Measurements from ENCODE around the gene BTNL9.

Gene BTNL9

DNA sequence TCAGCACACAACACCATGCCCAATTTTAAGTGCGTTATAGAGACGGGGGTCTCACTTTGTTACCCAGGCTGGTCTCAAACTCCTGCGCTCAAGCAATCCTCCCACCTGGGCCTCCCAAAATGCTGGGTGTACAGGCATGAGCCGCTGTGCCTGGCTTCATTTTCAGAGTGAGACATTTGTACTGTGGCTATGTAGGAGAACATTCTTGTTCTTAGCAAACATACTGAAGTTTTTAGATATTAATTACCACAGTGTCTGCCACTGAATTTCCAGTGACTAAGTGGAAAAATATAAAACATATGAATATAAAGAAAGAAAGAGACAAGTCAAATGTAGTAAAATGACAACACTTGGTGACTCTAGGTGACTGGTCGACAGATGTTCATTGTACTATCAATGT is 20.9 kb downstream of the BTNL9 start:
- DNase-seq (ENCODE audit: low spot score) = no peak
- Mint-ChIP-seq H3K27me3 (ENCODE audit: low read depth) (peaks cover 65% of the 10 kb centered on the region), H3K36me3 (ENCODE audit: low read depth) (no peaks in the 10 kb centered on the region), H3K4me1 (ENCODE audit: low read depth) (peaks cover 2% of the 10 kb centered on the region), H3K27ac (no peak overlapping the region), H3K9me3 (no peaks in the 10 kb centered on the region), H3K4me3 (no peak overlapping the region)

DNA sequence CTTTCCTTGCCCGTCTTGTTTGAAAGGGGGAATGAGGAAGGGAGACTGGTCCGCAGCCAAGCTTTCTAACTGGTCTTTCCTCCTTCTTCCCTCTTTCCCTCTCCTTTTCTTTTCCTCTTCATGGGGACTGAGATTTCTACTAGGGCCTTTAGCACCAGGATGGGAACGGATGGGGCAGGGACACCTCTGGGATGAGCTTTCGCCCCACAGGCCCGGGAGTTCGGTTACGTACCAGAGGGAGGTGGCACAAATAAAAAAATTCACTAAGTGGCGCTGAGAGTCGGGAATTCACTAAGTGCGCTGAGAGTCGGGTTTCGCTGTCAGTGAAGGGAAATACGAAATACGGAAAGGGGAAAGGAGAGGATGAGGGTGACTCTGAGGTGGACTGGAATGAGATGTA is 21.6 kb downstream of the BTNL9 start:
- H3K4me3 Mint-ChIP-seq = no peak overlapping the region
- no peak overlapping the region for H3K27ac Mint-ChIP-seq
- peaks cover 62% of the 10 kb centered on the region for H3K27me3 Mint-ChIP-seq (ENCODE audit: low read depth)
- DNase-seq (ENCODE audit: low spot score) = no peak
- no peaks in the 10 kb centered on the region for H3K9me3 Mint-ChIP-seq
- peaks cover 2% of the 10 kb centered on the region for H3K4me1 Mint-ChIP-seq (ENCODE audit: low read depth)
- H3K36me3 Mint-ChIP-seq (ENCODE audit: low read depth) = no peaks in the 10 kb centered on the region

DNA sequence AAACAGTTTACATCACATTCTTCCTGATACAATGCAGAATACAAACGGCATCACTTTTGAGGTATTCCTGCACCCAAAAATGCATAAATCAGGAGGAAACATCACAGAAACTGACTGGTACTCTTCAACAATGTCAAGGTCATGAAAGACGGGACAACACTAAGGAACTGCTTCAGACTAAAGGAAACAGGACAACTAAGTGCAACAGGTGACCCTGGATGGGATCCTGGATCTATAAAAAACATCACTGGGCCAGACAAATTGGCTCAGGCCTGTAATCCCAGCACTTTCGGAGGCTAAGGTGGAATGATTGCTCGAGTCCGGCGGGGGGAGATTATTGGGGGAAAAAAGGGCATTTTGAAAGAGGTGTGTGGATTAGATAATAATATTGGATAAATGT is 22.6 kb downstream of the BTNL9 start:
- H3K27me3 Mint-ChIP-seq (ENCODE audit: low read depth) = peaks cover 59% of the 10 kb centered on the region
- no peaks in the 10 kb centered on the region for H3K9me3 Mint-ChIP-seq

DNA sequence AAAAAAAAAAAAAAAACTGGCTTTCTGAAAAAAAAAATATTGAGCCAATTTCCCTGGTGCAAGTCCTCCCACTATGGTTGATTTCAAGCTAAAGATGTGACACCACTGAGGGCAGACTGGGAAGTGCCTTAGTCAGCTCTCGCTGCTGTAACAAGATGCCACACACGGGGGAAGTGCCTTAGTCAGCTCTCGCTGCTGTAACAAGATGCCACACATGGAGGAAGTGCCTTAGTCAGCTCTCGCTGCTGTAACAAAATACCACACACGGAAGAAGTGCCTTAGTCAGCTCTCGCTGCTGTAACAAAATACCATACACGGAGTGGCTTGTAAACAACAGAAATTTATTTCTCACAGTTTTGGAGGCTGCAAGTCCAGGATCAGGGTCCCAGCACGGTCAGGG is 23.4 kb downstream of the BTNL9 start:
- no peaks in the 10 kb centered on the region for H3K36me3 Mint-ChIP-seq (ENCODE audit: low read depth)
- no peaks in the 10 kb centered on the region for H3K9me3 Mint-ChIP-seq
- H3K4me1 Mint-ChIP-seq (ENCODE audit: low read depth) = peaks cover 2% of the 10 kb centered on the region
- H3K27me3 Mint-ChIP-seq (ENCODE audit: low read depth) = peaks cover 58% of the 10 kb centered on the region
- H3K27ac Mint-ChIP-seq = no peak overlapping the region
- DNase-seq (ENCODE audit: low spot score) = no peak
- no peak overlapping the region for H3K4me3 Mint-ChIP-seq

More for the DNA sequence above, 22.6 kb downstream of the BTNL9 start:
- DNase-seq (ENCODE audit: low spot score) = no peak
- H3K36me3 Mint-ChIP-seq (ENCODE audit: low read depth) = no peaks in the 10 kb centered on the region
- H3K4me1 Mint-ChIP-seq (ENCODE audit: low read depth) = peaks cover 2% of the 10 kb centered on the region
- H3K4me3 Mint-ChIP-seq = no peak overlapping the region
- H3K27ac Mint-ChIP-seq = no peak overlapping the region

DNA sequence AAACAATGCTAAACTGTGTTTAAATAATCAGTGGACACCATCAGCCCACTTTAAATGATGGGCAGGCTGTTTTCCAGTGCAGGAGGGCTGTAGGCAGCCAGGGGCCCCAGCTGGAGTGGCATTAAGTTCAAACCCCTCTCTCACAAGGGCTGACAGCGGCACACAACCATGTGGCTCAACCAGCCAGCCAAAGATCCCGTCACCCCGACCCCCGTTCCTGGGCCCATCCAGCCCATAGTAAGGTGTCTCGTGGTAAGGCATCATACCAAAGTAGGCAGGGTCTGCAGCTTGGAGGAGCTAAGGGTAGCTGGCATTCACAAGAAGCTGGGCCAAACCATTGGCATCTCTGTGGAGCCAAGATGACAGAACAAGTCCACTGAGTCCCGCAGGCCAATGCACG is 24.9 kb downstream of the BTNL9 start:
- no peak for DNase-seq (ENCODE audit: low spot score)
- H3K27ac Mint-ChIP-seq = no peak overlapping the region
- H3K4me1 Mint-ChIP-seq (ENCODE audit: low read depth) = no peaks in the 10 kb centered on the region
- H3K4me3 Mint-ChIP-seq = no peak overlapping the region
- no peaks in the 10 kb centered on the region for H3K36me3 Mint-ChIP-seq (ENCODE audit: low read depth)
- no peaks in the 10 kb centered on the region for H3K9me3 Mint-ChIP-seq
- H3K27me3 Mint-ChIP-seq (ENCODE audit: low read depth) = peaks cover 62% of the 10 kb centered on the region

DNA sequence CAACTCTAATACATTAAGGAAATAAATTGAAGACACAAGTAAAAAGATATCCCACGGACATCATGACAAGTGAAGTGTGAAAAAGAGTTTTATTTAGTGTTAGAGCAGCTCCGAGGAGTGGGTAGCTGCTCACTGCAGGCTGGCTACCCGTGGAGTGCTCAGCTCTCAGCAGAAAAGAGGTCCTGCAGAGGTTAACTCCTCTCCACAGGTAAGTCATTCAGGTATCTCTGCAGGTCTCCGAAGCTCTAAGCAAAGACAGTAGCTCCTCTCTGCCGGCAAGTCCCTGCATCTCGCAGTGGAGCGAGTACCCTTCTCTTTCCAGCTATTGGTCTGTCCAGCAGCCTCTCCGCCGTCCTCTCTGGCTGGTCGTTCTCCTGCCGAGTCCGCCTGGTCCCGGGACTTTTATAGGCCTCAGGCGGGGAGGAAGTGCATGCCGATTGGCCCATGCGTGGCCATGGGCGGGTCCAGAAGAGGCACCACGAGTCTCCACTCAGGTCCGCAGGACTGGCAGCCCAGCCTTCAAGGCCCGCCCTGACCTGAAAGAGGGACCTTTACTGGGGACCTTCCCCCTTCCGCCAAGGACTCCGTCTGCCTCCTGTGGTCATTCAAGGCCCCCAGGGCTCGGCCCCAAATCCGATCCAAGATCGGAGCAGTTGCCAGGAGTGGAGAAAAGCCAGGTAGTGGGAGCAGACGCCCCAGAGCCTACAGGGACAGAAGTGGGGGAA is 29.9 kb downstream of the BTNL9 start:
- no peaks in the 10 kb centered on the region for H3K4me1 Mint-ChIP-seq (ENCODE audit: low read depth)
- H3K4me3 Mint-ChIP-seq = no peak overlapping the region
- peaks cover 36% of the 10 kb centered on the region for H3K27me3 Mint-ChIP-seq (ENCODE audit: low read depth)
- H3K36me3 Mint-ChIP-seq (ENCODE audit: low read depth) = no peaks in the 10 kb centered on the region
- no peak overlapping the region for H3K27ac Mint-ChIP-seq
- DNase-seq (ENCODE audit: low spot score) = no peak
- H3K9me3 Mint-ChIP-seq = no peaks in the 10 kb centered on the region

DNA sequence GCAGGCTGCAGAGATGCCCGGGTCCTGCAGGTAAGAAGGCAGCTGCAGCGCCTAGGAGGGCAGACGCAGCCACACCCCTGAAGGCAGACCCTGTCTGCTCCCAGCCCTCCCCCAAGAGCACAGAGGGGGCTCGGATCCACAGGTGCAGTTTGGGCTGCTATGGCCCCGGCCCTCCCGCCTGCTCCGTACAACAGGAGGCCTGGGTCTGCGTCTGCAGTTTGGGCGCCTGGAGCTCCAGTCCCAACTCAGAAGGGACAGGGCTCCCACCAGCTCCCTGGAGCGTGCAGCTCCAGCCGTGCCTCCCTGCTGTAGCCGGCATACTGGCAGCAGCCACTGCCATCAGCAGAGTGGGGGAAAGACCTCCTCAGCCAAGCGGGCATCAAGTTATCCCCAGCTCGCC is 30.5 kb downstream of the BTNL9 start:
- no peak for DNase-seq (ENCODE audit: low spot score)
- Mint-ChIP-seq H3K27me3 (ENCODE audit: low read depth) (peaks cover 39% of the 10 kb centered on the region), H3K27ac (no peak overlapping the region), H3K4me1 (ENCODE audit: low read depth) (no peaks in the 10 kb centered on the region), H3K9me3 (no peaks in the 10 kb centered on the region), H3K36me3 (ENCODE audit: low read depth) (no peaks in the 10 kb centered on the region), H3K4me3 (no peak overlapping the region)

DNA sequence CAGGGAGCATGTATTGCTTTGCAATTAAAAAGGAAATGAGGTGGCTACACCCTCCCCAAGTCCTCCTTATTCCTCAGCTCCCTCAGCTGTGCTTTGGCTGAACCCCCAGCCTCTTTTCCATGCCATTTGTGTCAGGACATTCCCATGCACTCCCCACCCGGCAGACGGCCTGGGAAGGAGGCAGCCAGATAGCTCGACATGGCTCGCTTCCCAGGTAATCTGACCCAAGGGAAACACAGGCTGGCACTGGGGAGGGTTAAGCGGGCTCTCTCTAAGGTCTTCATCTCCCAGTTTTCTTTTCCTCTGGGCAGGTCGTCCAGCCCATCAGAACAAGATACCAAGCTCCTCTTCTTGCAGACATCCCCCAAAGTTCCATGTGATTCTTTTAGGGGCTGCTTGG is 31.2 kb downstream of the BTNL9 start:
- no peaks in the 10 kb centered on the region for H3K36me3 Mint-ChIP-seq (ENCODE audit: low read depth)
- no peak for DNase-seq (ENCODE audit: low spot score)
- peaks cover 36% of the 10 kb centered on the region for H3K27me3 Mint-ChIP-seq (ENCODE audit: low read depth)
- no peaks in the 10 kb centered on the region for H3K9me3 Mint-ChIP-seq
- no peaks in the 10 kb centered on the region for H3K4me1 Mint-ChIP-seq (ENCODE audit: low read depth)
- H3K4me3 Mint-ChIP-seq = no peak overlapping the region
- no peak overlapping the region for H3K27ac Mint-ChIP-seq

DNA sequence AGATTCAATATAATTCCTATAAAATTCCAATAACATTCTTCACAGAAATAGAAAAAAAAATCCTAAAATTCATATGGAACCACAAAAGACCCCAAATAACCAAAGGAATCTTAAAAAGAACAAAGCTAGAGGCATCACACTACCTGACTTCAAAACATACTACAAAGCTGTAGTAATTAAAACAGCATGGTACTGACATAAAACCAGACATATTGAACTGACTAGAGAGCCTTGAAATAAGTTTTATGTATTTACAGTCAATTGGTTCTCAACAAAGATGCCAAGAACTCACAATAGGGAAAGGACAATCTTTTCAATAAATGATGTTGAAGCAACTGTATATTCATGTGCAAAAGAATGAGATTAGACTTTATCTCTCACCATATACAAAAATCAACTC is 36.9 kb downstream of the BTNL9 start:
- Mint-ChIP-seq H3K36me3 (ENCODE audit: low read depth) (no peaks in the 10 kb centered on the region), H3K9me3 (no peaks in the 10 kb centered on the region), H3K27me3 (ENCODE audit: low read depth) (peaks cover 14% of the 10 kb centered on the region), H3K4me1 (ENCODE audit: low read depth) (no peaks in the 10 kb centered on the region), H3K27ac (no peak overlapping the region), H3K4me3 (no peak overlapping the region)
- no peak for DNase-seq (ENCODE audit: low spot score)

DNA sequence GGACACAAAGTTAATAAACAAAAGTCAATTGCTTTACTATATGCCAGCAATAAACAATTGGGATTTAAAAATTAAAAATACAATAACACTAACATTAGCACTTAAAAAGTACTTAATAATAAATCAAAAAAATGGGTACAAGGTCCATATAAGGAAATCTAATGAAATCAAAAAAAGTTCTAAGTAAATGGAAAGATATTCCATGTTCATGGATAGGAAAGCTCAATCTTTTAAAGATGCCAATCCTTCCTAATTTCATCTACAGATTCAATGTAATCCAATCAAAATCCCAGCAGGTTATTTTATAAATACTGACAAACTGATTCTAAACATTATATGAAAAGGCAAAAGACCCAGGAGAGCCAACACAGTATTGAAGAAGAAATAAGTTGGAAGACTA is 41.9 kb downstream of the BTNL9 start:
- DNase-seq (ENCODE audit: low spot score) = no peak
- H3K9me3 Mint-ChIP-seq = no peaks in the 10 kb centered on the region
- no peaks in the 10 kb centered on the region for H3K4me1 Mint-ChIP-seq (ENCODE audit: low read depth)

DNA sequence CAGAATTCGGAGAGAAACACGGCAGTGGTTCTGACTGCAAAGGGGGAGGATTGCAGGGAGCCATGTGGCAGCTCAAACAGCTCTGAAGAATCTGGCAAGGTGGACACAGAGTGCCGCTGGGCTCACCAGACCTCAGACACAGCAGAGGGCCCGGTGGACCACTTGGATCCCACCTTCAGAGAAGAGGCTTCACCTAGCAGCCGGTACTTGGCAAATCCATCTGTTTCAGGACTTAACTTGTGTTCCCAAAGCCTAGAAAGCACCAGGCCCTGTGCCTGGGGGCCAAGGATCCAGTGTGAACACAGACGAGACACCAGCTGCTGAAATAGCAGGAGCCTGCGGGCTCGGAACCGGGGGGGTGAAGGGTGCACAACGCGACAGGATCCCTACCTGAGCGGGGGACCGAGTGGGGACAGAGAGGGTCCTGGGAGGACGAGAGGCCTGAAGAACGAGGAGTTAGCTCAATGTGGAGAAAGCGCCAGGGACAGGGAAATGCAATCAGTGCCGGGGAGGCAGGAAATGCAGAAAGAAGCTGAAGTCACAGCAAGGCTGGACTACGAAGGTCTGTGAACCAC is 44.6 kb downstream of the BTNL9 start:
- Mint-ChIP-seq H3K27ac (no peak overlapping the region), H3K27me3 (ENCODE audit: low read depth) (peaks cover 32% of the 10 kb centered on the region), H3K36me3 (ENCODE audit: low read depth) (no peaks in the 10 kb centered on the region), H3K4me3 (no peak overlapping the region), H3K9me3 (no peaks in the 10 kb centered on the region), H3K4me1 (ENCODE audit: low read depth) (no peaks in the 10 kb centered on the region)
- no peak for DNase-seq (ENCODE audit: low spot score)

More for the DNA sequence above, 41.9 kb downstream of the BTNL9 start:
- Mint-ChIP-seq H3K27ac (no peak overlapping the region), H3K4me3 (no peak overlapping the region), H3K27me3 (ENCODE audit: low read depth) (peaks cover 35% of the 10 kb centered on the region), H3K36me3 (ENCODE audit: low read depth) (no peaks in the 10 kb centered on the region)

DNA sequence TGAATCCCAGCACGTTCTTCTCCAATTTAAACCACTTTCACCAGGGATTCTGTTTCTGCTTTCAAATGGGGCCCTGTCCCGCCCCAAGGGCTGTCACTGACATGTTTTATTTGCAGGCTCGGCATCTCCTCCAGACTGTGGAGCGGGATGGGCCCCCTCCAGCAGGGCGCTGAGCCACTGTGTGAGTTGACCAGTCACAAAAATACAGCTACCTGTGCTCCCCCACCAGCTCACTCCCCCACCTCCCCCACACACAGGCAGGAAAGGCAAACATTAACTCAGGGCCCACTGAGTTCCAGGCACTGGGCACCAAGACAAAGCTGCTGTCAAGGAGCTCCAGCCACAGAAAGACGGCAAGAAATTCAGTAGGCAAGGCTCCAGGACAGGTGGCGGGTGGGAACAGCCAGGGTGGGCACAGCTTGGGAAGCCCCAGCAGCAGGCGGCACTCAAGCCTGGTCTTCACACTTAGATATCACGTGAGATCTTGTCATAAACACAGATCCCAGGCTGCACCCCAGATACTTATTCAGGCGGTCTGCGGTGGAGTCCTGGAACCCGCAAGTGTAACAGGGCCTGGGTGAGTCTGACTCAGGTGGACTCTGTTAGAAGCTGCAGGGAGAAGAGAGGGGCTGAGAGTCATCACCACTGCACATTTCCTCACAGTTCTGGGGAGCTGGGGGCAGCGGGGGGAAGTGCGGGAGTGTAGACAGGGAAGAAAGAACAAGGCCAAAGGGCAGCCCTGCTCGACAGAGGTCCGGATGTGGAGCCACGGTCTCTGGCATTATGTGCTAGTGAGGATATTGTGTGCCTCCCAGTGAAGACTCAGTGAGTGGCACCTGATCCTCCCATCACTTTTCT is 46.2 kb downstream of the BTNL9 start:
- Mint-ChIP-seq H3K4me3 (no peak overlapping the region), H3K27me3 (ENCODE audit: low read depth) (peaks cover 27% of the 10 kb centered on the region), H3K9me3 (no peaks in the 10 kb centered on the region), H3K36me3 (ENCODE audit: low read depth) (no peaks in the 10 kb centered on the region), H3K27ac (no peak overlapping the region), H3K4me1 (ENCODE audit: low read depth) (no peaks in the 10 kb centered on the region)
- no peak for DNase-seq (ENCODE audit: low spot score)

DNA sequence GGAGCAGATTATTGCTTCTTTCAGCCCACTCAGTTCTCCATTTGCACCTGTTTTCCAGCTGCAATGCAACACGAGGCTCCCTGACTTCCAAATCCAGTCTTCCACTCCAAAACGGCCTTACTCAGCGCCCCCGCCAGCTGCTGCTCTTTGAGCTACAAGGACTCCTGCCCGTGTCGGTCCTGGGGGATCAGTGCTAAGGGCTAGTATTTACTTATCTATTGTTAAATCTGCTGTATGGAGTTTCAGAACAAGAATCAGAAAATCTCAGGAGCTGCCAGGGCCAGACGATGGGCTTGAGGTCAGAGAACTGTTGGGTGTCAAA is 46.8 kb downstream of the BTNL9 start:
- no peaks in the 10 kb centered on the region for H3K36me3 Mint-ChIP-seq (ENCODE audit: low read depth)
- H3K9me3 Mint-ChIP-seq = no peaks in the 10 kb centered on the region
- H3K4me1 Mint-ChIP-seq (ENCODE audit: low read depth) = no peaks in the 10 kb centered on the region
- no peak for DNase-seq (ENCODE audit: low spot score)
- no peak overlapping the region for H3K4me3 Mint-ChIP-seq
- H3K27me3 Mint-ChIP-seq (ENCODE audit: low read depth) = peaks cover 27% of the 10 kb centered on the region
- H3K27ac Mint-ChIP-seq = no peak overlapping the region

DNA sequence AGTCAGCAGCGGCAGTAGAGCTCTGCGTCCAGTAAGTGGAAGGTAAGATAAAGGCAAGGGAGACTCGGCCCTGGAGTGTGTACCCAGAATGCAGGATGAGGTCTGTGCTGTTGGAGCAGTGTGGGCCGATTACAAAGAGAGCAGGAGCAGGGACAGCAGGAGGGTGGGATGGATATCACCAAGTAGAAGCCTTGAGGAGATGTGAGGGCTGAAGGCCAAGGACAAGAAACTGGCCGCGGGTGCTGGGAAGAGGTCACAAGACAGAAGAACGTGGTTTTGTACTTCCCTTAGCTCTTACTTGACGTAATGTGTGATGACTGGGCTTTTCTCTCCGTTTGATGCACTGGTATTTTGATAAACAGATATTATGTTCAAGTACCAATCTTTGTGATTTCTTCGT is 47.2 kb downstream of the BTNL9 start:
- Mint-ChIP-seq H3K4me3 (no peak overlapping the region), H3K27ac (no peak overlapping the region), H3K9me3 (no peaks in the 10 kb centered on the region), H3K4me1 (ENCODE audit: low read depth) (no peaks in the 10 kb centered on the region), H3K36me3 (ENCODE audit: low read depth) (no peaks in the 10 kb centered on the region), H3K27me3 (ENCODE audit: low read depth) (peaks cover 27% of the 10 kb centered on the region)
- DNase-seq (ENCODE audit: low spot score) = no peak

All from T-helper 2 cell treated with Interferon-gamma antibody and Interleukin-4, amounts not matched to agents 5 μg/mL and 100 μg/mL, for 36 hours (primary cell).